HEK293 (cell line): ENCODE measurements around the gene COL5A1.

Experiments
- CTCF ChIA-PET: fragments of 350-600 bp; formaldehyde crosslinking; extraction: SDS; loops from one replicate; lab custom pipeline; 2021; ENCODE audit warnings: antibody characterized with exemption; lab: Yijun Ruan, JAX
- POLR2A ChIA-PET: fragments of 300-600 bp; formaldehyde crosslinking; extraction: SDS; loops from one replicate; lab custom pipeline; 2020; ENCODE audit warnings: antibody characterized with exemption, inconsistent platforms; lab: Yijun Ruan, JAX
- H3K27ac ChIP-seq: fragments of 200-500 bp; sonication (Bioruptor generic); 2 replicates; pipeline ENCODE4 v1.5.1; 2014; ENCODE audit warnings: low read depth, low read length, control low read depth, inconsistent platforms; ENCODE audit errors: extremely low read depth
- H3K36me3 ChIP-seq, 2 experiments: fragments of 200-500 bp in 1 of 2; sonication (Bioruptor generic) in 1 of 2; 1 replicate in 1 of 2; 2 replicates in 1 of 2; pipeline ENCODE4 v1.5.1; 2014 to 2017; ENCODE audit warnings: inconsistent platforms in 2 of 2, low read length in 2 of 2; ENCODE audit not compliant: control insufficient read depth in 2 of 2, insufficient read depth in 1 of 2
- H3K4me1 ChIP-seq: fragments of 200-500 bp; sonication (Bioruptor generic); 2 replicates; pipeline ENCODE4 v1.5.1; 2014; ENCODE audit warnings: mild to moderate bottlenecking, low read length, inconsistent platforms; ENCODE audit not compliant: control insufficient read depth, insufficient read depth
- H3K4me3 ChIP-seq: 2 replicates; pipeline ENCODE4 v1.5.1; 2011; ENCODE audit warnings: low read depth, mild to moderate bottlenecking, control low read depth, low read length, moderate library complexity
- H3K9me3 ChIP-seq: fragments of 200-500 bp; sonication (Bioruptor generic); 2 replicates; pipeline ENCODE4 v1.5.1; 2014; ENCODE audit warnings: low read depth, low read length, inconsistent platforms; ENCODE audit not compliant: control insufficient read depth, insufficient read depth
- ATF2 ChIP-seq: fragments of 450-650 bp; formaldehyde crosslinking; IDR thresholded peaks from 2 replicates; pipeline ENCODE4 v1.5.1; 2016; ENCODE audit warnings: missing biosample characterization, missing genetic modification characterization, low read depth
- FEZF1 ChIP-seq: fragments of 450-650 bp; formaldehyde crosslinking; IDR thresholded peaks from 2 replicates; pipeline ENCODE4 v1.5.1; 2016; ENCODE audit warnings: missing biosample characterization, missing genetic modification characterization
- GLI2 ChIP-seq: fragments of 450-650 bp; formaldehyde crosslinking; IDR thresholded peaks from 2 replicates; pipeline ENCODE4; 2017; ENCODE audit warnings: missing biosample characterization, missing genetic modification characterization, low read depth, borderline replicate concordance
- GLI4 ChIP-seq: fragments of 450-650 bp; formaldehyde crosslinking; IDR thresholded peaks from 2 replicates; pipeline ENCODE4 v1.5.1; 2016; ENCODE audit warnings: missing biosample characterization, missing genetic modification characterization
- IKZF3 ChIP-seq: fragments of 450-650 bp; IDR thresholded peaks from 2 replicates; pipeline ENCODE4 v1.5.0; 2018; ENCODE audit warnings: missing biosample characterization, mild to moderate bottlenecking, missing genetic modification characterization, moderate library complexity
- SCRT2 ChIP-seq: fragments of 450-650 bp; formaldehyde crosslinking; IDR thresholded peaks from 2 replicates; pipeline ENCODE4 v1.5.1; 2016; ENCODE audit warnings: missing biosample characterization, missing genetic modification characterization
- SP7 ChIP-seq: fragments of 450-650 bp; formaldehyde crosslinking; IDR thresholded peaks from 2 replicates; pipeline ENCODE4 v1.5.1; 2016; ENCODE audit warnings: missing biosample characterization, missing genetic modification characterization
- ZBTB1 ChIP-seq: fragments of 450-650 bp; formaldehyde crosslinking; IDR thresholded peaks from 2 replicates; pipeline ENCODE4 v1.5.1; 2016; ENCODE audit warnings: missing biosample characterization, missing genetic modification characterization
- ZNF132 ChIP-seq: fragments of 450-650 bp; formaldehyde crosslinking; IDR thresholded peaks from 2 replicates; pipeline ENCODE4 v1.5.1; 2017; ENCODE audit warnings: missing biosample characterization, missing genetic modification characterization, borderline replicate concordance
- ZNF354C ChIP-seq: fragments of 450-650 bp; formaldehyde crosslinking; IDR thresholded peaks from 2 replicates; pipeline ENCODE4 v1.5.1; 2016; ENCODE audit warnings: missing biosample characterization, missing genetic modification characterization, low read depth, borderline replicate concordance
- ZNF394 ChIP-seq: fragments of 450-650 bp; formaldehyde crosslinking; IDR thresholded peaks from 2 replicates; pipeline ENCODE4 v1.5.1; 2016; ENCODE audit warnings: missing biosample characterization, missing genetic modification characterization, mild to moderate bottlenecking, moderate library complexity, borderline replicate concordance
- ZNF423 ChIP-seq: fragments of 450-650 bp; formaldehyde crosslinking; IDR thresholded peaks from 2 replicates; pipeline ENCODE4 v1.5.1; 2016; ENCODE audit warnings: missing biosample characterization, missing genetic modification characterization
- ZNF488 ChIP-seq: fragments of 450-650 bp; formaldehyde crosslinking; IDR thresholded peaks from 2 replicates; pipeline ENCODE4 v1.5.1; 2016; ENCODE audit warnings: missing biosample characterization, missing genetic modification characterization
- ZNF623 ChIP-seq: fragments of 450-650 bp; formaldehyde crosslinking; IDR thresholded peaks from 2 replicates; pipeline ENCODE4 v1.5.1; 2016; ENCODE audit warnings: missing biosample characterization, missing genetic modification characterization
- ZNF639 ChIP-seq: fragments of 450-650 bp; formaldehyde crosslinking; IDR thresholded peaks from 2 replicates; pipeline ENCODE4 v1.5.1; 2016; ENCODE audit warnings: missing biosample characterization, missing genetic modification characterization
- ZNF660 ChIP-seq: fragments of 450-650 bp; IDR thresholded peaks from 2 replicates; pipeline ENCODE4 v1.5.1; 2018; ENCODE audit warnings: missing biosample characterization, mild to moderate bottlenecking, missing genetic modification characterization
- ZNF747 ChIP-seq: fragments of 450-650 bp; formaldehyde crosslinking; IDR thresholded peaks from 2 replicates; pipeline ENCODE4 v1.5.1; 2016; ENCODE audit warnings: missing biosample characterization, missing genetic modification characterization

The COL5A1 gene

GRCh38 chr9:134824583-134824982 is 183.0 kb downstream of the COL5A1 start:
- Histone ChIP-seq H3K9me3 (no peaks in the 10 kb centered on the region), H3K4me1 (no peaks in the 10 kb centered on the region), H3K27ac (no peak overlapping the region)
- POLR2A ChIA-PET: no interaction called here
- CTCF ChIA-PET: interaction anchor here (0.7 kb wide), 1 partner anchor 50 kb away, joined by 3 read pairs; no protein-coding TSS in a partner anchor
- TF ChIP-seq IKZF3 (tag by site-specific recombination) (no peak), SP7 (tag by site-specific recombination) (no peak), ZNF132 (tag by site-specific recombination) (no peak), ZNF423 (tag by site-specific recombination) (no peak), ZNF394 (no peak), ZNF354C (tag by site-specific recombination) (no peak), FEZF1 (tag by site-specific recombination) (no peak), ZNF639 (tag by site-specific recombination) (no peak), GLI4 (tag by site-specific recombination) (no peak), ZNF747 (tag by site-specific recombination) (no peak), ZNF488 (tag by site-specific recombination) (no peak), GLI2 (tag by site-specific recombination) (no peak), SCRT2 (tag by site-specific recombination) (no peak), ZNF660 (tag by site-specific recombination) (no peak), ZNF623 (tag by site-specific recombination) (no peak)
- TF ChIP-seq, all 188 proteins: peak for 0
- peaks cover 0 to 10% of the 10 kb centered on the region in 2 experiments; a peak in 2 of 3 replicates for H3K36me3 ChIP-seq
- H3K4me3 ChIP-seq: no peak overlapping the region

GRCh38 chr9:134825025-134825424 is 183.4 kb downstream of the COL5A1 start:
- TF ChIP-seq ATF2 (tag by site-specific recombination) (no peak), ZBTB1 (tag by site-specific recombination) (no peak)
- Histone ChIP-seq H3K36me3 (peaks cover 0 to 10% of the 10 kb centered on the region in 2 experiments; a peak in 2 of 3 replicates), H3K4me3 (no peak overlapping the region), H3K4me1 (no peaks in the 10 kb centered on the region), H3K9me3 (no peaks in the 10 kb centered on the region), H3K27ac (no peak overlapping the region)
- POLR2A ChIA-PET: no interaction called here
- CTCF ChIA-PET: interaction anchor here (0.7 kb wide), 1 partner anchor 49 kb away, joined by 3 read pairs; no protein-coding TSS in a partner anchor
